WTC11 (cell line): ENCODE results near the gene ZNF445. TPM values are rescaled to one million over a fixed set of nuclear protein-coding genes. Genes with fewer than 3 reads are reported as not detected.

Experiments
- ATAC-seq: fragments of 200-7000 bp; cut with Tn5 transposase; 2 replicates; pipeline ENCODE4 v1.10.0; 2021; ENCODE audit warnings: mild to moderate bottlenecking, moderate library complexity
- CTCF ChIA-PET: fragments of 300-600 bp; sonication (Branson Sonifier 250); formaldehyde crosslinking; loops from one replicate; lab custom pipeline; 2021; ENCODE audit warnings: antibody characterized with exemption; lab: Charles Lee
- POLR2A ChIA-PET: fragments of 350-600 bp; sonication (Branson Sonifier 250); formaldehyde crosslinking; loops from one replicate; lab custom pipeline; 2021; ENCODE audit warnings: antibody characterized with exemption; lab: Charles Lee
- DNase-seq: peaks from one replicate; pipeline ENCODE4 v3.0.0; 2021; ENCODE audit warnings: low spot score
- H3K27ac Mint-ChIP-seq: 2 replicates; pipeline ENCODE4 v1.8.0; 2021; ENCODE audit warnings: mixed read lengths
- H3K27me3 Mint-ChIP-seq: 2 replicates; pipeline ENCODE4 v1.8.0; 2021; ENCODE audit warnings: low read depth, mild to moderate bottlenecking, moderate library complexity, mixed read lengths
- H3K36me3 Mint-ChIP-seq: 2 replicates; pipeline ENCODE4 v1.8.0; 2021; ENCODE audit warnings: mixed read lengths
- H3K4me1 Mint-ChIP-seq: 2 replicates; pipeline ENCODE4 v1.8.0; 2022; ENCODE audit warnings: mixed read lengths
- H3K4me3 Mint-ChIP-seq: 2 replicates; pipeline ENCODE4 v1.8.0; 2021; ENCODE audit warnings: mild to moderate bottlenecking, moderate library complexity, mixed read lengths
- H3K9me3 Mint-ChIP-seq: 2 replicates; pipeline ENCODE4 v1.8.0; 2021; ENCODE audit warnings: mixed read lengths
- AFF4 ChIP-seq: sonication (generic); formaldehyde crosslinking; IDR thresholded peaks from 2 replicates; pipeline ENCODE4 v1.8.1; 2023; ENCODE audit warnings: mild to moderate bottlenecking, missing genetic modification reagents, borderline replicate concordance
- ATF6 ChIP-seq: sonication (generic); formaldehyde crosslinking; IDR thresholded peaks from 2 replicates; pipeline ENCODE4 v1.8.1; 2023; ENCODE audit warnings: mild to moderate bottlenecking, missing genetic modification reagents
- E2F4 ChIP-seq: sonication (generic); formaldehyde crosslinking; IDR thresholded peaks from 2 replicates; pipeline ENCODE4 v1.8.1; 2022; ENCODE audit warnings: low read depth, mild to moderate bottlenecking, moderate library complexity, missing genetic modification reagents, borderline replicate concordance
- E2F5 ChIP-seq: sonication (generic); formaldehyde crosslinking; IDR thresholded peaks from 2 replicates; pipeline ENCODE4 v1.8.1; 2022; ENCODE audit warnings: mild to moderate bottlenecking, moderate library complexity, missing genetic modification reagents
- ESRRA ChIP-seq: sonication (generic); formaldehyde crosslinking; IDR thresholded peaks from 2 replicates; pipeline ENCODE4 v1.8.1; 2022; ENCODE audit warnings: mild to moderate bottlenecking, missing genetic modification reagents, borderline replicate concordance
- GRHL2 ChIP-seq: fragments of 250-450 bp; sonication (Bioruptor Pico); IDR thresholded peaks from 2 replicates; pipeline ENCODE4 v1.8.0; 2022; ENCODE audit warnings: mild to moderate bottlenecking, moderate library complexity; ENCODE audit not compliant: insufficient replicate concordance, severe bottlenecking
- HMGA2 ChIP-seq: fragments of 250-450 bp; sonication (Bioruptor Pico); IDR thresholded peaks from 2 replicates; pipeline ENCODE4 v1.4.0; 2021; ENCODE audit warnings: mild to moderate bottlenecking, moderate library complexity
- JAZF1 ChIP-seq: fragments of 250-450 bp; sonication (Bioruptor Pico); IDR thresholded peaks from 2 replicates; pipeline ENCODE4 v1.9.0; 2021; ENCODE audit warnings: moderate library complexity, mild to moderate bottlenecking, inconsistent platforms
- MLX ChIP-seq: sonication (generic); formaldehyde crosslinking; IDR thresholded peaks from 2 replicates; pipeline ENCODE4 v1.8.1; 2023; ENCODE audit warnings: mild to moderate bottlenecking, missing genetic modification reagents, moderate library complexity
- MXD4 ChIP-seq: fragments of 250-450 bp; sonication (Bioruptor Pico); IDR thresholded peaks from 2 replicates; pipeline ENCODE4 v1.8.0; 2021; ENCODE audit warnings: mild to moderate bottlenecking, moderate library complexity, borderline replicate concordance
- PREB ChIP-seq: sonication (generic); formaldehyde crosslinking; IDR thresholded peaks from 2 replicates; pipeline ENCODE4 v1.8.1; 2022; ENCODE audit warnings: mild to moderate bottlenecking, missing genetic modification reagents, moderate library complexity, borderline replicate concordance
- RORB ChIP-seq: fragments of 250-450 bp; sonication (Bioruptor Pico); IDR thresholded peaks from 2 replicates; pipeline ENCODE4 v1.9.0; 2021; ENCODE audit warnings: mild to moderate bottlenecking
- TCF7 ChIP-seq: sonication (generic); formaldehyde crosslinking; IDR thresholded peaks from 2 replicates; pipeline ENCODE4 v1.8.0; 2022; ENCODE audit warnings: mild to moderate bottlenecking, low read depth, missing genetic modification reagents, moderate library complexity
- TEAD1 ChIP-seq: sonication (generic); formaldehyde crosslinking; IDR thresholded peaks from 2 replicates; pipeline ENCODE4 v1.8.0; 2022; ENCODE audit warnings: mild to moderate bottlenecking, missing genetic modification reagents
- TEAD4 ChIP-seq: sonication (generic); formaldehyde crosslinking; IDR thresholded peaks from 2 replicates; pipeline ENCODE4 v1.8.0; 2022; ENCODE audit warnings: mild to moderate bottlenecking, missing genetic modification reagents
- USF2 ChIP-seq: sonication (generic); formaldehyde crosslinking; IDR thresholded peaks from 2 replicates; pipeline ENCODE4 v1.8.1; 2023; ENCODE audit warnings: mild to moderate bottlenecking, missing genetic modification reagents, moderate library complexity
- ZMAT4 ChIP-seq: fragments of 250-450 bp; sonication (Bioruptor Pico); IDR thresholded peaks from 2 replicates; pipeline ENCODE4 v1.9.0; 2021; ENCODE audit warnings: mild to moderate bottlenecking
- ZNF138 ChIP-seq: sonication (generic); formaldehyde crosslinking; conservative IDR thresholded peaks from 2 replicates; pipeline ENCODE4 v1.8.1; 2022; ENCODE audit warnings: mild to moderate bottlenecking, moderate library complexity, missing genetic modification reagents
- ZNF263 ChIP-seq: sonication (generic); formaldehyde crosslinking; IDR thresholded peaks from 2 replicates; pipeline ENCODE4 v1.8.1; 2022; ENCODE audit warnings: low read depth, mild to moderate bottlenecking, moderate library complexity, missing genetic modification reagents
- ZNF416 ChIP-seq: fragments of 250-450 bp; sonication (Bioruptor Pico); IDR thresholded peaks from 2 replicates; pipeline ENCODE4 v1.9.0; 2021; ENCODE audit warnings: mild to moderate bottlenecking, inconsistent platforms
- total RNA-seq: library from RNA; stranded (reverse); gene quantifications from 3 replicates; pipeline ENCODE4 v1.2.3, GENCODE V29; 2021

Gene ZNF445
- total RNA-seq, 1 experiment from 2014 or later: 20.3 TPM

- CTCF ChIA-PET: no interaction called here
- ATAC-seq: no peak
Observed at GRCh38 chr3:44400771-44401170, 76.7 kb downstream of the ZNF445 start.

GRCh38 chr3:44398853-44399252, 78.6 kb downstream of the ZNF445 start:
- ATAC-seq: no peak
- POLR2A ChIA-PET: no interaction called here
- no peak for DNase-seq
- no peaks in the 10 kb centered on the region for H3K36me3 Mint-ChIP-seq
- H3K9me3 Mint-ChIP-seq: no peaks in the 10 kb centered on the region
- peaks cover 2% of the 10 kb centered on the region; the same call in 1 of the 2 replicates for H3K4me1 Mint-ChIP-seq
- H3K4me3 Mint-ChIP-seq: no peak overlapping the region
- H3K27ac Mint-ChIP-seq: no peak overlapping the region
- H3K27me3 Mint-ChIP-seq: no peaks in the 10 kb centered on the region
- CTCF ChIA-PET: no interaction called here
- TF ChIP-seq MLX (CRISPR knock-in tag) (no peak), ZNF263 (CRISPR knock-in tag) (no peak), E2F4 (no peak), MXD4 (CRISPR knock-in tag) (no peak), GRHL2 (CRISPR knock-in tag) (no peak), ZMAT4 (CRISPR knock-in tag) (no peak), TEAD1 (CRISPR knock-in tag) (no peak), JAZF1 (CRISPR knock-in tag) (no peak), ATF6 (CRISPR knock-in tag) (no peak), USF2 (CRISPR knock-in tag) (no peak), RORB (CRISPR knock-in tag) (no peak), PREB (CRISPR knock-in tag) (no peak), ZNF138 (no peak)

More at GRCh38 chr3:44400771-44401170, 76.7 kb downstream of the ZNF445 start:
- H3K9me3 Mint-ChIP-seq: no peaks in the 10 kb centered on the region
- no peaks in the 10 kb centered on the region for H3K4me1 Mint-ChIP-seq
- no peaks in the 10 kb centered on the region for H3K36me3 Mint-ChIP-seq
- H3K27ac Mint-ChIP-seq: no peak overlapping the region
- DNase-seq: no peak
- POLR2A ChIA-PET: no interaction called here
- no peaks in the 10 kb centered on the region for H3K27me3 Mint-ChIP-seq
- no peak overlapping the region for H3K4me3 Mint-ChIP-seq
- TF ChIP-seq HMGA2 (CRISPR knock-in tag) (no peak), AFF4 (CRISPR knock-in tag) (no peak), ZNF138 (no peak), ESRRA (no peak), E2F5 (CRISPR knock-in tag) (no peak), ZNF416 (CRISPR knock-in tag) (no peak), TEAD4 (CRISPR knock-in tag) (no peak), TCF7 (CRISPR knock-in tag) (no peak)
